HG02571 (cell line): ENCODE data around the gene BSN.
"Not testable (repeated sequence)": the region's sequence is repeated elsewhere in the genome, so short reads cannot be mapped to it uniquely, and the experiment has no call there.

Experiments used
- ATAC-seq: cut with Tn5 transposase; IDR thresholded peaks from one replicate; pipeline ENCODE4 v1.9.1; 2021; ENCODE audit warnings: mild to moderate bottlenecking, moderate library complexity; ENCODE audit not compliant: unreplicated experiment

BSN gene

DNA sequence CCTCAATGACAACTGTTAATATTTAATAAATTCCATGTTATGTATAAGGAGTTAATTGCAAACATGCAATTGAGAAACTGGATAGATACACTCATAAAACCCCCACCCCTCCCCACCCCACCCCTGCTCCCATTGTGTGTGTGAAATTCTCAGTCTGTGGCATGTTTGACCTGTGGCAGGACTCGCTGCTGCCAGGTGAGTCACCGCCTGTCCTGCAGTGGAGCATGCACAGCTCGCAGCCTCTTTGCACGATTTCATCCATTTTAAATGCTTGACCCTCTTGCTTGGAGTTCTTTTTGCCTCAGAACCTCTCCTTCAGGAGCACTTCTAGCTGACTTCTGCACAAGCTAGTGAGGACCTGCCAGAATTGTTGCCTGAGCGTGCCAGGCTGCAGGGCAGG, 114.6 kb downstream of the BSN start:
- ATAC-seq: no peak

DNA sequence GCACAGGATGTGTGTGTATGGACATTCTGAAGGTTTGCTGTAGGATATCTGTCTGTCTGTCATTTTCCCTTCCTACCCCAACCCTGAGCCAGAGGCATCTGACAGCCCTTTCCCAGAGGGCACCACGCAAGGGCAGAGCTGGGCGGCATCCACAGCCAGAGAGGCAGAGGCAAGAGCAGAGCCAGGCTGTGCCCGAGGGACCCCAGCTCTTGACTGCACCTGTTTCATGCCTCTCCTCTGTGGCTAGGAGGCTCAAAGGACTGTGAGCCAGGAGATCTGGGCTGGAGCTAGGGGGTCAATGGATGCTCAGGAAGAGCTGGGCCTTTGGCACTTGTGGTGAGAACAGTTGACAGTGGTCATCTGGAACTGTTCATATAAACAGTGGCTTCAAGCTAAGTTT, 115.1 kb downstream of the BSN start:
- ATAC-seq: no peak

DNA sequence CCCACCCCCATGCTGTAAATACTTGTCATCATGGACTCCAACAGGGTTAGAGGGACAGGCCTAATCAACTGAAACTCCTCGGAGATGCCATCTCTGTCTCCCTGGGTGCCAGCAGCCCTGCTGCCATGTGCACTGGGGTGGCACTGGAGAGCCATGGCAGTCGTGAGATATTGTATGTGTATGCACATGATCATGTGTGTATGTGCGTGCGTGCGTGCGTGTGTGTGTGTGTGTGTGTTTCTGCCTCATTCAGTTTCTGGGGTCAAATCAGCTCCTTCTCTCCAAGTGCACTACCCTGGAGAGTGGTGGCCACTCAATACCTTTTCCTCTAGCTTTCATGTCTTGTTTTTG, 116.6 kb downstream of the BSN start:
- ATAC-seq: no peak

DNA sequence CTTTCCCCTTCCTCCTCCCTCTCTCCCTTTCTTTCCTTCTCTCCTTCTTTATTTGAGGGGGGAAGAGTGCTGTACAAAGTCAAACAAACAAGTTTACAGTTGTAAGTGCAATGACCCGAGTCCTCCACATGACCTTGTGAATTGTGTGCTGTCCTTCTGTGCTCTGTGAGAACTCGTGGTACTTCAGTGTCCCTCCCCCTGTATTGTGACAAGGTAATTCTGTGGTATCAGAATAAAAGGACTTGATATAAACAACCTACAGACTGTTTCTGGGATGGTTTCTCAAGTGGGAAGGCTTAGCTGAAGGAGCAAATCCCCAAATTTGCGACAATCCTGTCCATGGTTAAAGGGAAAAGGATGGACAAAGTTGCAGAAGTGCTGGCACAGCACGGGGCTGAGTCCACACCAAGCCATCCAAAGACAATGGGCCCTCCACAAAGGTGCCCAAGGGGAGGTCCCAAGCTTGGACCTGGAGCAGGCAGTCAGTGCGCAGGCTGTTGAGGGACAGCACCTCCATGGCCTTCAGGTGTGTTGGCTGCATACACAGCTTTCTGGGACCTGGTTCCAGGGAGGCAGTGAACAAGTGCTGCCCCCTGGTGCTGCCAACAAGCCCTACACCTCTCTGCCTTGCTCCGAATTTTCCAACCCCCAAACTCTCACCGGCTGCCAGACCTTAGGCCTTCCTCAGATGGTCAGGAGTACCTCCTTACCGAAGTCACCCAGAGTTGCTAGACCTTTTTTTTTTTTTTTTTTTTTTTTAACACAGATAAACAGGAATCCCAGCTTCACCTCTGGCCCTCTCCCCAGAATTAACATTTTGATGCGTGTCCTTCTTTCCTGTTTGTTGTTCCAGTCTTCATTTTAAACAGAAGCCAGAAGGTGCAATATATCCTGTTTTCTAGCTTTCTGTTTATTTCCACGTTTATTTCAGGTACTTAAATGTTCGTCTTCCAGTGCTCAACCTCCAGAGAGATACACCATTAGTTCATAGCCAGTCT, 117.3 kb downstream of the BSN start:
- no peak for ATAC-seq

DNA sequence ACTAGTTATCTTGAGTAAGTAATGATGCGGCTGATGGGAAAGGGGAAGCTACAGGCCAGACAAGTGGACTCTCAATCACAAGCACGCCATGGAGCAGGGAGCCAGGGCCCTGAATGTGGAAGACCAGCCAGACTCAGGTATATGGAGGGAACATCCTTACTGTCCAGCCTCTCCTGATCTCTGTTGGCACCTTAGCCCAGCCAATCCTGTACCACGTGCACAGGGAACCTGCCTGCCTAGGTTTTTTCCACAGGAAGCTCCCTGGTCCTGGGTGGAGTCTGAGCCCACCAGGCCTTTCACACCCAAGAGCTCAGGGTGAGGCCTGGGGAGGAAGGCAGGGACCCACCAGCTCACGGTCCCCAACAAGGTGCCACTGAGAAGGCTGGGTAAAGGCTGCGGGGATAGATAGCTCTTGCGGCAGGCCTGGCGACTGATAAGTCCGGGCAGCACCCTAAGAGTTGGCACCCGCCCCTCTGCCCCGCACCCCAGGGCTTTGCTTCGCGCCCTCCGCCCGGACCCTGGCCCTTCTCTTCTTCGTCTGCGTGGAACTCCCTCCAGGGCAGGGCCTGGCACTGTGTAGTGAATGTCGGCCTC, 118.9 kb downstream of the BSN start:
- no peak for ATAC-seq

DNA sequence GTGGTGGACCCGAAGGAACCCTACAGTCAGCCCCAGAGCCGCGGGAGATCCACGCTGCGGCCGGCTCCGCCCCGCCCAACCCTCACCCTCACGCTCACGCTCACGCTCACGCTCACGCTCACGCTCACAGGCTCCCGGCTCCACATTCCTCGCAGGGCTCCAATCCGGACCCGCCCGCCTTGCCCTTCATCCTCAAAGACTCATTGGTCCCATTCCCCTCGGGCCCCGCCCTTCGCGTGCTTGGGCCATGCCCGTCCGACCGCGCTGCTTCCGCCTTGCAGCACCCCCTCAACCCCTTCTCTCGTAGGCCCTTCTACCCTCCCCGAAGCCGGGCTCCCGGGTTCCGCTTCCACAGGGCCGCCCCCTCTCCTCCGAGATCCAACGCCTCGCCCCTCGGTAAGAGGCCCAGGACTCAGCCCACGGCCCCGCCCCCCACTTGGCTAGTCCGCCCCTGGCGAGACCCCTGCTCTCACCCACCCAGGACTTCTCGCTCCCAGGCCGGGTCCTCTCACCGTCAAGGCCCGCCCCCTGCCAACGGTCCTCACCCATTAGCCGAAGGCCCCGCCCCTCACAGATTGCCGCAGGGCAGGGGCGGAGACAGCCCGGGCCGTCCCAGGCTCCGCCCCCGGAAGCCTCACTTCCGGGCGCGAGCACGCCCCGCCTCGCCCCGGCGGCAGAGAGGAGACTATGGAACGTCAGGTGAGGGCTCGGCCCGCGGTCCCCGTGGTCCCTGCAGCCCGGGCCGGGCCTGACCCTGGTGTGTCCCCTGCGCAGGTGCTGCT, 119.6 kb downstream of the BSN start, which contains the start of gene APEH:
Gene APEH (plus strand): TSS at position 637 of the 782 bp plus-strand sequence. CDS start 51 bp downstream, at position 688.
- peak; percentile 77 for ATAC-seq

DNA sequence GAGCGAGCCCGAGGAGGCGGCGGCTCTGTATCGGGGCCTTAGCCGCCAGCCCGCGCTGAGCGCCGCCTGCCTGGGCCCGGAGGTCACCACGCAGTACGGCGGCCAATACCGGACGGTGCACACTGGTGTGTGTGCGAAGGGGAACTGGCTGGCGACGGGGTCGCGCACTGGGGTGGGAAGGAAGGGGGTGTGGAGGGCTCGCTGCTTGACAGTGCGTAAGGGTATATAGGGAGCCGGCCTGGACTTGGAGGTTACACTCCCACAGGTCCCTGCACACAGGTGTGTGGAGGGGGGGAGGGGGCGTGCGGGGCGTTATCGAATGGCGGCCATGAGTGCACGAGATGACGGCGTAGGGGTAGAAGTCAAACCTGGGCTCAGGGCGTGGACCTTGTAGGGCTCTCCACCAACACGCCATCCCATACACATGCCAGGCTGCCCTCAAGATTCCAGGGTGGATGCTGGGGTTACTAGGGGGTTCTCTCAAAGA, 120.3 kb downstream of the BSN start:
- ATAC-seq: peak; percentile 16

DNA sequence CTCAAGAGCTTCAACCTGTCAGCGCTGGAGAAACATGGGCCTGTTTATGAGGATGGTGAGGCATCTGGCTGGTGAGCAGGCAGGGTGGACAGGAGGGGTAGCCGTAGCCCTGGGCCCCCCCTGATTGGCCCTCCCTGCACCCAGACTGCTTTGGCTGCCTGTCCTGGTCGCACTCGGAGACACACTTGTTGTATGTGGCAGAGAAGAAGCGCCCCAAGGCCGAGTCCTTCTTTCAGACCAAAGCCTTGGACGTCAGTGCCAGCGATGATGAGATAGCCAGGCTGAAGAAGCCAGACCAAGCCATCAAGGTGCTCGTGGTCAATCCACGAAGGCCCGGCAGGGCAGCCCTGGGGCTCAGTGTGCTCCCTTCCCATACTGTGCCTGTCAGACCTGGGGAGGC, 121.6 kb downstream of the BSN start:
- ATAC-seq: no peak

DNA sequence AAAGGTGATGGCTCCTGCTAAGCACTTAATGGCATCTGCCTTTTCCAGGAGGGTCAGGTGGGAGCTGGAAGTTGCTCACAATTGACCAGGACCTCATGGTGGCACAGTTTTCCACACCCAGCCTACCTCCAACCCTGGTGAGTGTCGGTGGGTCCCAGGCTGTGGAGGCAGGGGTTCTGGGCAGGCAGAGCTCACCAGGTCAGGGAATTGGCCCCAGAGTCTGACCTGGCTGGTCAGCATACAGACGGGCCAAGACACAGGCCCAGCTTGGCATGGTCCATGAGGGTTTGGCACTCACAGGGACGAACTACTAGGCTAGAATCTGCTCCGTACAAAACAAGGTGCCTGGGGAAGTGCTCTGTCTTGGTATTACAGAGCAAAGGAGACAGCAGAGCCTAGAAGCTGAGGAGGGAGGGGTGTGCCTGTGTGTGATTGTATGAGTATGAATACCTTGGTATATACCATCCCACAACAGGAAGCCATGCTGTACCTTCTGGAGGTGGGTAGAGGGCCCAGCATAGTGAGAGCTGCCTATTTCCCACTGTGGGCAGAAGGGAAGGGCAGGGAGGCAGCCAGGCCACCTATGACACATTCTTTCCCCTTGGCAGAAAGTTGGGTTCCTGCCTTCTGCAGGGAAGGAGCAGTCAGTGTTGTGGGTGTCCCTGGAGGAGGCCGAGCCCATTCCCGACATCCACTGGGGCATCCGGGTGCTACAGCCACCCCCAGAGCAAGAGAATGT, 126.4 kb downstream of the BSN start:
- no peak for ATAC-seq

DNA sequence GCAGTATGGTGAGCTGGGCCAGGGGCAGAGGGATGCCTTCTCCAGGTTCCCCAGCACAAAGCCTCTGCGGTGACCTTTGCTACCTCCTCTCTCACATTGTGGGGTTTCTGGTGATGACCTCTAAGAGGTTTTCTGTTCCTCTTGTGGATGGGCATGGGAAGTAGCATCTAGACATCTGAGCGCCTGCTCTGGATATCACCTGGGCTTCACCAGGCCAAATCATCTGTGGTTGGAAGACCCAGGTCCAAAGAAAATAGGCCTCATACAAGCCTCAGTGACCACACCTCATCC, 126.9 kb downstream of the BSN start:
- ATAC-seq: no peak

DNA sequence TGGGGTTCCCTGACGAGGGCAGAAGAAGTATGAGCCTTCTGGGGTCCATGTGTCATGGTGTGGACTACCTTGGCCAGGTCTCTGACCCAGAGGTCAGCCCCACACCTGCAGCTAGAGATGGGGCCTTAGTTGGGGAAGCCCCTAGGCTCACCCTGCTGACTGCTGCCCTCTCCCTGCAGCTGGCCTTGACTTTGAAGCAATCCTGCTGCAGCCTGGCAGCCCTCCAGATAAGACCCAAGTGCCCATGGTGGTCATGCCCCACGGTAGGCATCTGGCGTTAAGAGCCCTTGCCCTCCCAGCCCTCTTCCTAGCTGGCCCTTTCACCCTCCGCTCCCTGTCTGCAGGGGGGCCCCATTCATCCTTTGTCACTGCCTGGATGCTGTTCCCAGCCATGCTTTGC, 127.3 kb downstream of the BSN start:
- ATAC-seq: no peak

DNA sequence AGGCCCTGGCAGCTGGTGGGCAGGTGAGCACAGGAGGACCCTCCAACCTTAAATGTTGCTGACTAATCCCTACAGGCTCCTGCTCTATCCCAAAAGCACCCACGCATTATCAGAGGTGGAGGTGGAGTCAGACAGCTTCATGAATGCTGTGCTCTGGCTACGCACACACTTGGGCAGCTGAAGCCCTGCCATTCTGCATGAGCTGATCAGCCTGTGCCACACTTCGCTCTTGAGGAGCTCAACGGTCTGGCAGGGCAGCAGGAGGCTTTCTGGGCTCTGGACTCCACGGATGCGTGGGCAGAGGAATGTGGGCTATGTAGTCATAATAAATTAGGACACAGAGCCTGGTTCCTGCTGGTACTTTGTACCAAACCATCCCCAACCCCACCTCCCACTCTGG, 128.9 kb downstream of the BSN start:
- no peak for ATAC-seq

DNA sequence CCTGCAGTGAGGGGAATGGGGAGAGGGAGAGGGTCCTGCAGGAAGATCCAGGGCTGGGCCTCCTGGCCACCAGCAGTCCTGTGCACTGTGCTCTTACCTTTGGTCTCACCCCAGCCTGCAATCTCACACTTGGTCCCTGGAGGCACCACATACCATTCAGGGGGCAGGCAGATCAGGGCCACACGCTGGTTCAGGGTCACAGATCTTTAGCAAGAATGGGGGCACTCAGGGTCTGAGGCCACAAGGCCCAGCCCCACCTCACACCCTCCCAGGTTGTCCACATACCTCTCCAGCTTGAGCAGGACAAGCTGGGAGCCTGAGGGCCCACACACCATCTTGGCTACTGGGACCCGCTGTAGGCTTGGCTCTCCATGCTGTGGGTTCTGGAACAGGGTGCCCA, 130.2 kb downstream of the BSN start:
- ATAC-seq: not testable (repeated sequence)

DNA sequence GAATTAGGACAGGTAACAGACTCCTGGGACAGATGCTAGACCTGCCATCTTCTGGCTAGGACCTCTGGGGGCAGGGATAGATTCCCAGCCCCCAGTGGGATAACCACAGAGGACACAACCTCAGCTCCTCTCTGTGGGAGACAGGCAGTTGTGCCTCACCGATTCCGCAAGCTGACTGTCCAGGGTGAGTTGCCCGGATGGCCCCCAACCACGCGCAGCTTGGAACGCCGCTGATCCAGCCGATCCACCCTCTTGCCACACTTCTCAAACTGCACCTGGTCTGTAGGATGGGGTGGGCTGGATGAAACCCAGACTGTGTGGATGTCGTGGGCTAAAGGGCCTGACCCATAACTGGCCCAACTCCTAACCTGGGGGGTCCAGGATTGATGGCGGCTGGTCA, 130.8 kb downstream of the BSN start:
- ATAC-seq: not testable (repeated sequence)

DNA sequence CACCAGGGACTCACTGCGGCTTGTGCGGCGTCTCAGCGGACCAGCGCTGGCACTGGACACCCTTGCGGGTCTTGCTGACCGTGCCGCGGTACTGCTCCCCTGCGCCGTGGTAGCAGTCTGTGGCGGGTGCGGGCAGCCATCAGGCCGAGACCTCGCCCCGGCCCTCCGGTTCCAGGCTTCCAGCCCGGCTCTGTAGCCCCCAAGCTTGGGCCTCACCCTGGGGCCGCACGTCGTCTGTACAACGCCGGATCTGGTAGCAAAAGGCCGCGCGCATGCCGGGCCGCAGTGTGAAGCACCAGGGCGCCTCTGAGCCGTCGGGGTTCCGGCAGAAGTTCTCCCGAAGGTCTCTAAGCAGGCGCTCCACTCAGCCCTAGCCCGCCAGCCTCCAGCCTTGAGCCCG, 131.6 kb downstream of the BSN start:
- ATAC-seq: not testable (repeated sequence)

DNA sequence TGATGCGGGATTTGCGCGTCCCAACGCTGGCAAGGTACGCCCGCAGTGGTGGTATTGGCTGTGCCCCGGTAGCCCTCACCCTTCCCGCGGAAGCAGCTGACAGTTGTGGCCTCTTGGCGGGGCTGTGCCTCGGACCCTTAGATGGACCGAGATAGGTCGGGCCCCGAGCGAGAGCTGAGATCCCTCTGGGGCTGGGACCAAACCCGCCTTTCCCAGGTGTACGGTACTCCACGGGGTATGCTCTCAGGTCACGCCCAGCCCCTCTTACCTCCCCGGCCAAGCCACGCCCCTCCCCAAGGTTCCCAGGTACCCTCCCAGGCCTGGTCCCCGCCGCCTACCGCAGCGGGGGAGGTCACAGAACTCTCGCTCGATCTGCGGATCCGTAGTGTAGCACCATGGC, 132.1 kb downstream of the BSN start:
- ATAC-seq: not testable (repeated sequence)

DNA sequence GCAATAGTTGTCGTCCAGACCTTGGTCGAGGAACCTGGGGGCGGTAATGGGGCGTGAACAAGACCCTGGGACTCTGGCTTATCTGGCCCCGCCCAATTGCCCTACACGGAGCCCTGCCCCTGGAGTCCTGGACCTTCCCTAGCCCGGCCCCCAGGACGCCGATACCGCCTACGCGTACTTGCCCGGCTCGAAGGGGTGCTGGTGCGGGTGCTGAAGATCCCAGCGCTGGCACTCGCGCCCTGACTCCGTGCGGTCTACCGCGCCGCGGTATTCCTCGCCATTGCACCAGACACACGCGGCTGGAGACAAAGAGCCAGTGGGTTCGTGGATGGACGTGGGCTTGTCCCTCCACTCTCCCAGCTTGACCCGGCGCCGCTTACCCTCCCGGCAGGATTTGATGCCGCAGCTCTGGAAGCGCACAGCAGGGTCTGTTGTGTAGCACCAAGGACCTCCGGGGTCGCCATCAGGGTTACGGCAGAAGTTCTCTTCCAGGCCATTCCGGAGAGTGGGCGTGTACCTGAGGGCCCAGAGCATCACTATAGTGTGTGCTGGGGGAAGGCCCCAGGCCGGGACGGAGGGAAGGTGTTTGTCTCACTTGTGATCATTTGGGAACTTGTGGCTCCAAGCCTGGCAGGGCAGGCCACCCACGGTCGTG, 132.6 kb downstream of the BSN start:
- not testable (repeated sequence) for ATAC-seq

DNA sequence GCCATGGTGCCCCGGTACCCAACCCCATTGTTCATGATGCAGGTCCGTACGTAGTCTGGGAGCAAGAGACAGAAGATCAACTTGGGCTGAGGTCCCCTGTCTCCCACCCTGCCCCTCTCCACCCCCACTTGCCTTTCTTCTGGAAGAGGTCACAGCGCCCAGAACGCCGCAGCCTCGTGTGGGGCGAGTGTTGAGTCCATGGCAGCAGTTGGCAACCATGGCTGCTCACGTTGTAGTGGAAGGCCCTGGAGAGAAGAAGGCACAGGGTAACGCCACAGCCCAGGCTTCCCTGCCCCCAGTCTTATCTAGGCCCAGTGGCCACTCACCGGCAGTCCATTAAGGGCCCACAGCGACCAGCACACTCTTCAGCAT, 133.1 kb downstream of the BSN start:
- not testable (repeated sequence) for ATAC-seq

DNA sequence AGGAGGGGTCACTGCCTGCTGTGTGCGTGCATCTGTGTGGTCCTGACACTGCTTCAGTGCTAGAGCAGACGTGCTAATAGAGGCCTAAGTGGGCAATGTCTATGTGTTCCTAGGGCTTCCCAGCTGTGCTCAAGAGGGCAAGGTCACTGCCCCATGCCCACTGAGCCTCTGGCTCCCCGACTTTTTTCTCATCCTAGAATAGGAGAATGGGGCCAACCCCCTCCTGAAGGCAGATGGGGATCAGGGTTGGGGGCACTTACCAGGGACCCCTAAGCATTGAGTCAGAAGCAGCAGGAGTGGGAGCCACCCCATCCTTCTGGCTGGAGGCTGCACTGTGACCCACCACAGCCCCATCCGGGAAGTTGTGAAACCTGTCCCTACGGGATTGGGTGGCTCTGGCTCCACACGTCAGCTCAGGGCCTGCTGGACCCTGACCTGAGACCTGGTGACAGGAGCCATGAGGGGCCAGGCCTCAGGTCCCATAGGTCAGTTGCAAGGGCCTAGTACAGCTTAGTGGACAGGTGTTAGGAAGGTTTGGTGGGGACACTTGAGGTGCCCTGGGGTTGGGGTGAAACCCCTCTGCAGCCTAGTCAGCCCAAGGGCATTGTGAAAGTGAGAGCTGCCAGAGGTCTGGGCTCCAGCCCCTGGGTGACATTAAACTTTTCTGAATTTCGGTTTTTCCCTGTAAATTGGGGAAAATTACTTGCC, 134.2 kb downstream of the BSN start:
- peak; percentile 12 for ATAC-seq
